ENCODE results near the gene APLNR.

DNA sequence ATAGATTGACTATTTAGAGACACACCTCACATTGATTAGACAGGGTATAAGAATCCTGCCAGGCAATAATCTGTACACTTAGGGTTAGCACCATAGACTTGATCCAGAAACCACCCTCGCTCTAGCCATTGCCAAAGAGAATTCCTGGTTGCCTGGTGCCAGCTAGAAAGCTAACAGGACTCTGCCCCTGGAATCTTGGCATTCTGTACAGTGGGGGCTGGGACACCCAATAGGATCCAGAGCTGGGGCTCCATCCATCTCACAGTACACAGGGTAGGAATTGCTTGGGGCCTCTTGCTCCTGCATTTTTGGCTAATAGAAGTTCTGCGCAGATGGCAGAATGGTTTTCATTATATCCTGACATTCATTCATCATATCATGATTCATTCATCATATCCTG lies 3.0 kb upstream of the APLNR start:
- TF ChIP-seq, protein P1, sequence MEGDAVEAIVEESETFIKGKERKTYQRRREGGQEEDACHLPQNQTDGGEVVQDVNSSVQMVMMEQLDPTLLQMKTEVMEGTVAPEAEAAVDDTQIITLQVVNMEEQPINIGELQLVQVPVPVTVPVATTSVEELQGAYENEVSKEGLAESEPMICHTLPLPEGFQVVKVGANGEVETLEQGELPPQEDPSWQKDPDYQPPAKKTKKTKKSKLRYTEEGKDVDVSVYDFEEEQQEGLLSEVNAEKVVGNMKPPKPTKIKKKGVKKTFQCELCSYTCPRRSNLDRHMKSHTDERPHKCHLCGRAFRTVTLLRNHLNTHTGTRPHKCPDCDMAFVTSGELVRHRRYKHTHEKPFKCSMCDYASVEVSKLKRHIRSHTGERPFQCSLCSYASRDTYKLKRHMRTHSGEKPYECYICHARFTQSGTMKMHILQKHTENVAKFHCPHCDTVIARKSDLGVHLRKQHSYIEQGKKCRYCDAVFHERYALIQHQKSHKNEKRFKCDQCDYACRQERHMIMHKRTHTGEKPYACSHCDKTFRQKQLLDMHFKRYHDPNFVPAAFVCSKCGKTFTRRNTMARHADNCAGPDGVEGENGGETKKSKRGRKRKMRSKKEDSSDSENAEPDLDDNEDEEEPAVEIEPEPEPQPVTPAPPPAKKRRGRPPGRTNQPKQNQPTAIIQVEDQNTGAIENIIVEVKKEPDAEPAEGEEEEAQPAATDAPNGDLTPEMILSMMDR (conservative IDR thresholded peaks at IDR 0.05 in 1 of 2, IDR thresholded peaks at IDR 0.05 in 1 of 2; ENCODE audit: extremely low read depth in 1 of 2, insufficient read depth in 1 of 2, low read depth in 1 of 2, low read length in 2 of 2), result no peak
- no peak for TF ChIP-seq EZH2 (IDR thresholded peaks at IDR 0.05; ENCODE audit: borderline replicate concordance, low read length)

Measured in mammary epithelial cell (primary cell).